ENCODE data around the gene RRP1B.

DNA sequence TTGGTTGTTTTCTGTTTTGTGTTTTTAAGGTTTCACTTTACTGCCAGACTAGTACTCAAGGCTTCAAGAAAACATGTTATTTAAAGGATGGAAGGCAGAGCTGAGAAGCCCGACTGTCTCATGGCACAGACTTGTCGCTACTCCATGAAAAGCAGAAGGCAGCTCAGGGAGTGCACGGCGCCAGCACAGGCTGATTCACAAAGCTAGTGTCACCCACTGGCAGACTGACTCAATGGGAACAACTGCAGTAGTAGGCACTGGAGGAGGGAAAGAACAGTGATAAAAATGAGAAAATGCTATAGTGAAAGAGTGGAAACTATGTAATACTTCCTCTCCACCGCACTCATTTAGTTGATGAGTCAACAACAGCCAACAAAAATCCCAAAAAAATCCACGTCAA is 14.8 kb upstream of the RRP1B start:
- TF ChIP-seq CTCF (IDR thresholded peaks at IDR 0.05; ENCODE audit: insufficient read depth, low read depth, low read length): no peak
- no peak for TF ChIP-seq EZH2 (IDR thresholded peaks at IDR 0.05; ENCODE audit: insufficient read depth, low read length)
